Urinary bladder (tissue), 4 donors: ENCODE results near the gene DTX3. TPM values are rescaled to one million over a fixed set of nuclear protein-coding genes. Genes with fewer than 3 reads are reported as not detected.
"Not testable (repeated sequence)": the region's sequence is repeated elsewhere in the genome, so short reads cannot be mapped to it uniquely, and the experiment has no call there.

ENCODE experiments used
- DNase-seq: peaks from one replicate; pipeline ENCODE4 v3.0.0-alpha.2; 2015; ENCODE audit errors: extremely low spot score
- H3K27ac ChIP-seq: one replicate; pipeline ENCODE4 v1.5.1; 2013; ENCODE audit warnings: low read depth, mild to moderate bottlenecking, moderate library complexity
- H3K36me3 ChIP-seq: one replicate; pipeline ENCODE4 v1.6.1; 2013; ENCODE audit warnings: mild to moderate bottlenecking, moderate library complexity; ENCODE audit not compliant: insufficient read depth
- H3K4me1 ChIP-seq: one replicate; pipeline ENCODE4 v1.6.1; 2013; ENCODE audit warnings: mild to moderate bottlenecking, moderate library complexity; ENCODE audit not compliant: insufficient read depth
- H3K4me3 ChIP-seq: one replicate; pipeline ENCODE4 v1.5.1; 2013; ENCODE audit warnings: low read depth, low read length
- whole genome bisulfite sequencing: extraction: QIAGEN DNeasy Blood & Tissue Kit; methylation state at CpG from one replicate; pipeline ENCODE4 v1.1.7; 2013; 5-methylcytosine and 5-hydroxymethylcytosine counted together
- polyA plus RNA-seq: library from polyadenylated mRNA; stranded (reverse); fragments of 200-250 nt; gene quantifications from one replicate; pipeline ENCODE4 v1.2.3, GENCODE V29; 2013
- total RNA-seq: library from RNA; depleted of rRNA; stranded (reverse); fragments of >200 nt; gene quantifications from one replicate; pipeline ENCODE4 v1.2.3, GENCODE V29; 2014
- donor health status: healthy with polysubstance abuse.
- donor health status: healthy.

DTX3 gene
- total and polyA plus RNA-seq, 2 donors = 29.8 to 64.3 TPM

- H3K4me3 ChIP-seq, H3K36me3 ChIP-seq, H3K4me1 ChIP-seq, H3K27ac ChIP-seq, DNase-seq: not testable (repeated sequence)
- WGBS = 94% methylated on average over 15 of the region's 15 CpGs
Measured at GRCh38 chr12:57588951-57589610, 15.5 kb upstream of the DTX3 start.

GRCh38 chr12:57590479-57590863 lies 14.2 kb upstream of the DTX3 start:
- Histone ChIP-seq H3K27ac (no peak overlapping the region), H3K36me3 (no peaks in the 10 kb centered on the region)
- no peak for DNase-seq

GRCh38 chr12:57590864-57591781 lies 13.5 kb upstream of the DTX3 start, which contains the start of gene PIP4K2C:
Gene PIP4K2C, plus strand, starts transcription at chr12:57591192. Its CDS starts 98 bp downstream, at chr12:57591290.
- H3K4me3 ChIP-seq = peak within 1 kb of the TSS; percentile 84
- no peaks in the 10 kb centered on the region for H3K4me1 ChIP-seq
- no peaks in the 10 kb centered on the region for H3K36me3 ChIP-seq
- H3K27ac ChIP-seq = no peak within 1 kb of the TSS
- 1% methylated on average over 69 of the region's 69 CpGs for WGBS
- DNase-seq = peak; percentile 13

More at GRCh38 chr12:57590479-57590863, 14.2 kb upstream of the DTX3 start:
- 24% methylated on average over 2 of the region's 2 CpGs for WGBS
- Histone ChIP-seq H3K4me3 (peak overlapping the region; percentile 84), H3K4me1 (no peaks in the 10 kb centered on the region)

- peak overlapping the region; percentile 84 for H3K4me3 ChIP-seq
- no peak overlapping the region for H3K27ac ChIP-seq
- 42% methylated on average over 10 of the region's 10 CpGs for WGBS
- H3K36me3 ChIP-seq = no peaks in the 10 kb centered on the region
- no peaks in the 10 kb centered on the region for H3K4me1 ChIP-seq
- DNase-seq = no peak
Measured at GRCh38 chr12:57591782-57592325, 12.8 kb upstream of the DTX3 start.

- H3K36me3 ChIP-seq = no peaks in the 10 kb centered on the region
- DNase-seq = no peak
- H3K4me3 ChIP-seq = no peak overlapping the region
- H3K4me1 ChIP-seq = no peaks in the 10 kb centered on the region
- 81% methylated on average over 2 of the region's 2 CpGs for WGBS
- no peak overlapping the region for H3K27ac ChIP-seq
Measured at GRCh38 chr12:57592551-57593165, 12.0 kb upstream of the DTX3 start.

- H3K4me3 ChIP-seq = no peak overlapping the region
- WGBS = 86% methylated on average over 4 of the region's 4 CpGs
Measured at GRCh38 chr12:57593187-57593586, 11.4 kb upstream of the DTX3 start.

GRCh38 chr12:57600395-57600794 lies 4.2 kb upstream of the DTX3 start:
- H3K36me3 ChIP-seq = no peaks in the 10 kb centered on the region
- no peak for DNase-seq
- H3K4me1 ChIP-seq = no peaks in the 10 kb centered on the region
- H3K27ac ChIP-seq = no peak overlapping the region
- no peak overlapping the region for H3K4me3 ChIP-seq
- WGBS = 69% methylated on average over 2 of the region's 2 CpGs

More at GRCh38 chr12:57593187-57593586, 11.4 kb upstream of the DTX3 start:
- H3K36me3 ChIP-seq = no peaks in the 10 kb centered on the region
- DNase-seq = no peak
- H3K27ac ChIP-seq = no peak overlapping the region
- no peaks in the 10 kb centered on the region for H3K4me1 ChIP-seq

- no peak for DNase-seq
- H3K27ac ChIP-seq = no peak overlapping the region
- no peaks in the 10 kb centered on the region for H3K36me3 ChIP-seq
Measured at GRCh38 chr12:57602544-57602943, 2.1 kb upstream of the DTX3 start.

GRCh38 chr12:57603324-57603723 lies 1.3 kb upstream of the DTX3 start:
- Histone ChIP-seq H3K27ac (peak overlapping the region; percentile 48), H3K4me3 (no peak overlapping the region), H3K4me1 (no peaks in the 10 kb centered on the region), H3K36me3 (no peaks in the 10 kb centered on the region)
- WGBS = 53% methylated on average over 2 of the region's 2 CpGs
- no peak for DNase-seq

More at GRCh38 chr12:57602544-57602943, 2.1 kb upstream of the DTX3 start:
- Histone ChIP-seq H3K4me1 (no peaks in the 10 kb centered on the region), H3K4me3 (no peak overlapping the region)

GRCh38 chr12:57603815-57604453 lies 690 bp upstream of the DTX3 start:
- Histone ChIP-seq H3K4me3 (peak overlapping the region; percentile 78), H3K27ac (peak overlapping the region; percentile 93), H3K4me1 (no peaks in the 10 kb centered on the region), H3K36me3 (no peaks in the 10 kb centered on the region)
- DNase-seq = no peak
- 12% methylated on average over 6 of the region's 6 CpGs for WGBS

- DNase-seq = no peak
- H3K4me1 ChIP-seq = no peaks in the 10 kb centered on the region
- H3K4me3 ChIP-seq = peak overlapping the region; percentile 78
- 5% methylated on average over 25 of the region's 25 CpGs for WGBS
- peak overlapping the region; percentile 93 for H3K27ac ChIP-seq
- H3K36me3 ChIP-seq = no peaks in the 10 kb centered on the region
Measured at GRCh38 chr12:57604992-57605810, 577 bp downstream of the DTX3 start.

- no peak for DNase-seq
- Histone ChIP-seq H3K4me1 (no peaks in the 10 kb centered on the region), H3K36me3 (no peaks in the 10 kb centered on the region), H3K27ac (no peak overlapping the region), H3K4me3 (no peak overlapping the region)
- WGBS = 61% methylated on average over 4 of the region's 4 CpGs
Measured at GRCh38 chr12:57605811-57606311, 1.2 kb downstream of the DTX3 start.
